ENCODE results near the gene PLAAT4.

GRCh38 chr11:63492441-63492840 lies 44.2 kb upstream of the PLAAT4 start:
- no peak for TF ChIP-seq PRDM15 (CRISPR knock-in tag; IDR thresholded peaks at IDR 0.05)
- no peak for TF ChIP-seq KAT7 (CRISPR knock-in tag; IDR thresholded peaks at IDR 0.05; ENCODE audit: borderline replicate concordance)
- TF ChIP-seq REST (IDR thresholded peaks at IDR 0.05; ENCODE audit: borderline replicate concordance in 1 of 2, low read depth in 1 of 2, low read length in 2 of 2): no peak
- TF ChIP-seq ZSCAN5A (CRISPR knock-in tag; IDR thresholded peaks at IDR 0.05; ENCODE audit: borderline replicate concordance): no peak
- no peak for TF ChIP-seq ZNF709 (CRISPR knock-in tag; IDR thresholded peaks at IDR 0.05)
- no peak for TF ChIP-seq ZNF773 (CRISPR knock-in tag; IDR thresholded peaks at IDR 0.05; ENCODE audit: borderline replicate concordance)
- TF ChIP-seq ESRRA (CRISPR knock-in tag; IDR thresholded peaks at IDR 0.05; ENCODE audit: low read depth): no peak
- no peak for TF ChIP-seq ZMYM4 (CRISPR knock-in tag; IDR thresholded peaks at IDR 0.05)
- no peak for TF ChIP-seq CTCF (CRISPR knock-in tag; IDR thresholded peaks at IDR 0.05)
- no peak for TF ChIP-seq ZNF44 (CRISPR knock-in tag; IDR thresholded peaks at IDR 0.05)
- TF ChIP-seq ZNF292 (CRISPR knock-in tag; IDR thresholded peaks at IDR 0.05; ENCODE audit: borderline replicate concordance, low read depth): no peak
- no peak for TF ChIP-seq ZNF839 (CRISPR knock-in tag; IDR thresholded peaks at IDR 0.05; ENCODE audit: borderline replicate concordance)
